ENCODE results near the gene GCM1. TPM values are rescaled to one million over a fixed set of nuclear protein-coding genes. Genes with fewer than 3 reads are reported as not detected.

GCM1 gene
- total and polyA plus RNA-seq, 9 of the 15 experiments (the other 6 are each of a cell fraction or from before 2014, with no cell fraction given), result not detected

- TF ChIP-seq SMAD2 (IDR thresholded peaks at IDR 0.05; ENCODE audit: low read depth, low read length), result no peak
- no peak for TF ChIP-seq TEAD1 (CRISPR knock-in tag; IDR thresholded peaks at IDR 0.05)
- TF ChIP-seq FOXA3 (CRISPR knock-in tag; conservative IDR thresholded peaks at IDR 0.05 in 1 of 2, IDR thresholded peaks at IDR 0.05 in 1 of 2), result peak in 1 of 2 experiments; percentile 61; a peak in 2 of 4 replicates
- TF ChIP-seq MAFG (tag; conservative IDR thresholded peaks at IDR 0.05), result 0 out of 2 replicates have a peak, but pooled peaks have one; percentile 1
- no peak for TF ChIP-seq MCM7 (IDR thresholded peaks at IDR 0.05)
- no peak for TF ChIP-seq JUNB (CRISPR knock-in tag; conservative IDR thresholded peaks at IDR 0.05)
- TF ChIP-seq ATF1 (CRISPR knock-in tag; IDR thresholded peaks at IDR 0.05), result no peak
- TF ChIP-seq ATF1 (tag; IDR thresholded peaks at IDR 0.05), result 0 out of 2 replicates have a peak, but pooled peaks have one; percentile 23
- TF ChIP-seq YY1 (IDR thresholded peaks at IDR 0.05; ENCODE audit: borderline replicate concordance in 1 of 3, control insufficient read depth in 1 of 3, extremely low read depth in 1 of 3, insufficient read depth in 3 of 3, insufficient read length in 1 of 3, insufficient replicate concordance in 2 of 3, low read depth in 1 of 3, low read length in 2 of 3), result peak in 1 of 3 experiments; percentile 50
- 0 out of 4 replicates have a peak, but pooled peaks of 1 of the 2 experiments have one; percentile 55 for TF ChIP-seq RCOR1 (IDR thresholded peaks at IDR 0.05; ENCODE audit: borderline replicate concordance in 1 of 2, low read depth in 2 of 2, low read length in 2 of 2)
- peak; percentile 97 for TF ChIP-seq REST (IDR thresholded peaks at IDR 0.05; ENCODE audit: borderline replicate concordance)
- no peak for TF ChIP-seq REST (CRISPR knock-in tag; IDR thresholded peaks at IDR 0.05; ENCODE audit: low read depth)
- no peak for TF ChIP-seq CBFA2T3 (IDR thresholded peaks at IDR 0.05)
- peak; percentile 48; the same call in 1 of the 2 replicates for TF ChIP-seq ZNF764 (CRISPR knock-in tag; IDR thresholded peaks at IDR 0.05; ENCODE audit: low read depth)
- TF ChIP-seq E2F4 (CRISPR knock-in tag; IDR thresholded peaks at IDR 0.05; ENCODE audit: low read depth), result 0 out of 2 replicates have a peak, but pooled peaks have one; percentile 21
- peak; percentile 44; the same call in 1 of the 2 replicates for TF ChIP-seq JUN (IDR thresholded peaks at IDR 0.05; ENCODE audit: borderline replicate concordance, low read depth, low read length)
- TF ChIP-seq JUN (CRISPR knock-in tag; IDR thresholded peaks at IDR 0.05; ENCODE audit: borderline replicate concordance), result no peak
- 0 out of 2 replicates have a peak, but pooled peaks have one; percentile 23 for TF ChIP-seq SOX6 (IDR thresholded peaks at IDR 0.05)
- peak; percentile 41; the same call in 1 of the 2 replicates for TF ChIP-seq ATF7 (IDR thresholded peaks at IDR 0.05)
Observed at GRCh38 chr6:53171605-53172467, 23.2 kb upstream of the GCM1 start (continued).
